ENCODE measurements around the gene SLC35D1.

The SLC35D1 gene

GRCh38 chr1:66998972-66999371 is 55.0 kb downstream of the SLC35D1 start:
- Histone ChIP-seq H3K27me3 (ENCODE audit: insufficient read depth, low read length) (no peaks in the 10 kb centered on the region), H4K8ac (ENCODE audit: low read depth, low read length) (no peak overlapping the region), H3K23ac (ENCODE audit: low read length) (no peak overlapping the region), H3K36me3 (ENCODE audit: control insufficient read depth in 1 of 2, insufficient read depth in 2 of 2, low read length in 2 of 2) (peaks cover 3% of the 10 kb centered on the region in 2 experiments), H3K14ac (ENCODE audit: low read length) (no peak overlapping the region), H3K9me3 (ENCODE audit: insufficient read depth, low read depth, low read length) (no peaks in the 10 kb centered on the region), H3K4me3 (ENCODE audit: low read depth, low read length) (no peak overlapping the region), H3K4me1 (ENCODE audit: control insufficient read depth in 1 of 2, insufficient read depth in 2 of 2, low read length in 2 of 2) (peaks cover 0 to 1% of the 10 kb centered on the region in 2 experiments), H2BK120ac (ENCODE audit: insufficient read depth, low read length, poor library complexity) (no peak overlapping the region), H2AFZ (ENCODE audit: insufficient read depth, low read length, poor library complexity) (no peak overlapping the region), H2AK5ac (ENCODE audit: low read length) (no peak overlapping the region), H2BK12ac (ENCODE audit: low read length) (no peak overlapping the region), H3K18ac (ENCODE audit: low read length) (no peak overlapping the region), H3K27ac (ENCODE audit: low read depth, low read length) (no peak overlapping the region), H3K79me1 (ENCODE audit: low read length) (no peaks in the 10 kb centered on the region), H3K9ac (ENCODE audit: low read length) (no peak overlapping the region), H3K4me2 (ENCODE audit: low read length) (no peak overlapping the region), H4K12ac (ENCODE audit: low read depth, low read length) (no peak overlapping the region), H2BK5ac (ENCODE audit: low read depth, low read length, poor library complexity) (no peak overlapping the region), H3K79me2 (ENCODE audit: control insufficient read depth, insufficient read depth, low read length, poor library complexity) (no peaks in the 10 kb centered on the region), H4K91ac (ENCODE audit: low read depth, low read length) (no peak overlapping the region), H3K4ac (ENCODE audit: low read depth, low read length) (no peak overlapping the region)
- DNase-seq: no peak

- WGBS (ENCODE audit: extremely low coverage, insufficient coverage, insufficient read length): no CpG with 5 or more reads among the region's 7 CpGs
- H3K18ac ChIP-seq (ENCODE audit: low read length): no peak overlapping the region
These were observed 57.8 kb downstream of the SLC35D1 start for GRCh38 chr1:66996018-66996682.

GRCh38 chr1:66993076-66993475 is 60.9 kb downstream of the SLC35D1 start:
- Histone ChIP-seq H2AK5ac (ENCODE audit: low read length) (no peak overlapping the region), H3K27ac (ENCODE audit: low read depth, low read length) (no peak overlapping the region), H3K4me2 (ENCODE audit: low read length) (no peak overlapping the region), H4K12ac (ENCODE audit: low read depth, low read length) (no peak overlapping the region), H3K79me2 (ENCODE audit: control insufficient read depth, insufficient read depth, low read length, poor library complexity) (no peaks in the 10 kb centered on the region), H4K91ac (ENCODE audit: low read depth, low read length) (no peak overlapping the region), H2BK12ac (ENCODE audit: low read length) (no peak overlapping the region), H2AFZ (ENCODE audit: insufficient read depth, low read length, poor library complexity) (no peak overlapping the region), H2BK120ac (ENCODE audit: insufficient read depth, low read length, poor library complexity) (no peak overlapping the region), H3K23ac (ENCODE audit: low read length) (no peak overlapping the region), H3K18ac (ENCODE audit: low read length) (no peak overlapping the region), H3K4ac (ENCODE audit: low read depth, low read length) (no peak overlapping the region), H3K79me1 (ENCODE audit: low read length) (no peaks in the 10 kb centered on the region), H3K14ac (ENCODE audit: low read length) (no peak overlapping the region), H3K4me3 (ENCODE audit: low read depth, low read length) (no peak overlapping the region), H3K9me3 (ENCODE audit: insufficient read depth, low read depth, low read length) (no peaks in the 10 kb centered on the region), H3K9ac (ENCODE audit: low read length) (no peak overlapping the region), H3K4me1 (ENCODE audit: control insufficient read depth in 1 of 2, insufficient read depth in 2 of 2, low read length in 2 of 2) (peaks cover 4 to 6% of the 10 kb centered on the region in 2 experiments), H2BK5ac (ENCODE audit: low read depth, low read length, poor library complexity) (no peak overlapping the region), H3K27me3 (ENCODE audit: insufficient read depth, low read length) (no peaks in the 10 kb centered on the region), H4K8ac (ENCODE audit: low read depth, low read length) (no peak overlapping the region), H3K36me3 (ENCODE audit: control insufficient read depth in 1 of 2, insufficient read depth in 2 of 2, low read length in 2 of 2) (peaks cover 9 to 10% of the 10 kb centered on the region in 2 experiments)
- no CpG with 5 or more reads among the region's 3 CpGs for WGBS (ENCODE audit: extremely low coverage, insufficient coverage, insufficient read length)
- peak; percentile 72 to 96 for DNase-seq

More at GRCh38 chr1:66996018-66996682, 57.8 kb downstream of the SLC35D1 start:
- no peaks in the 10 kb centered on the region for H3K79me1 ChIP-seq (ENCODE audit: low read length)
- no peak overlapping the region for H3K4me3 ChIP-seq (ENCODE audit: low read depth, low read length)
- no peak overlapping the region for H4K8ac ChIP-seq (ENCODE audit: low read depth, low read length)
- no peak overlapping the region for H3K23ac ChIP-seq (ENCODE audit: low read length)
- no peak overlapping the region for H3K4me2 ChIP-seq (ENCODE audit: low read length)
- H3K9ac ChIP-seq (ENCODE audit: low read length): no peak overlapping the region
- no peak overlapping the region for H4K91ac ChIP-seq (ENCODE audit: low read depth, low read length)
- no peak overlapping the region for H3K14ac ChIP-seq (ENCODE audit: low read length)
- H2AFZ ChIP-seq (ENCODE audit: insufficient read depth, low read length, poor library complexity): no peak overlapping the region
- DNase-seq: peak; percentile 56 to 80
- no peak overlapping the region for H2BK5ac ChIP-seq (ENCODE audit: low read depth, low read length, poor library complexity)
- no peaks in the 10 kb centered on the region for H3K9me3 ChIP-seq (ENCODE audit: insufficient read depth, low read depth, low read length)
- H3K27me3 ChIP-seq (ENCODE audit: insufficient read depth, low read length): no peaks in the 10 kb centered on the region
- H2BK12ac ChIP-seq (ENCODE audit: low read length): no peak overlapping the region
- no peak overlapping the region for H2BK120ac ChIP-seq (ENCODE audit: insufficient read depth, low read length, poor library complexity)
- H3K27ac ChIP-seq (ENCODE audit: low read depth, low read length): no peak overlapping the region
- no peaks in the 10 kb centered on the region for H3K79me2 ChIP-seq (ENCODE audit: control insufficient read depth, insufficient read depth, low read length, poor library complexity)
- no peak overlapping the region for H4K12ac ChIP-seq (ENCODE audit: low read depth, low read length)
- H2AK5ac ChIP-seq (ENCODE audit: low read length): no peak overlapping the region
- no peak overlapping the region for H3K4ac ChIP-seq (ENCODE audit: low read depth, low read length)
- H3K36me3 ChIP-seq (ENCODE audit: control insufficient read depth in 1 of 2, insufficient read depth in 2 of 2, low read length in 2 of 2): peaks cover 3 to 6% of the 10 kb centered on the region in 2 experiments
- H3K4me1 ChIP-seq (ENCODE audit: control insufficient read depth in 1 of 2, insufficient read depth in 2 of 2, low read length in 2 of 2): peaks cover 4 to 6% of the 10 kb centered on the region in 2 experiments

- no peak overlapping the region for H3K4me2 ChIP-seq (ENCODE audit: low read length)
- H3K79me1 ChIP-seq (ENCODE audit: low read length): no peaks in the 10 kb centered on the region
- no peaks in the 10 kb centered on the region for H3K9me3 ChIP-seq (ENCODE audit: insufficient read depth, low read depth, low read length)
- no peak overlapping the region for H3K4me3 ChIP-seq (ENCODE audit: low read depth, low read length)
- no peaks in the 10 kb centered on the region for H3K4me1 ChIP-seq (ENCODE audit: control insufficient read depth in 1 of 2, insufficient read depth in 2 of 2, low read length in 2 of 2)
- DNase-seq: no peak
- no peak overlapping the region for H2AK5ac ChIP-seq (ENCODE audit: low read length)
- no peak overlapping the region for H3K27ac ChIP-seq (ENCODE audit: low read depth, low read length)
- no peak overlapping the region for H3K23ac ChIP-seq (ENCODE audit: low read length)
- no peaks in the 10 kb centered on the region for H3K79me2 ChIP-seq (ENCODE audit: control insufficient read depth, insufficient read depth, low read length, poor library complexity)
- no peak overlapping the region for H4K91ac ChIP-seq (ENCODE audit: low read depth, low read length)
- no peak overlapping the region for H3K4ac ChIP-seq (ENCODE audit: low read depth, low read length)
- no peak overlapping the region for H3K9ac ChIP-seq (ENCODE audit: low read length)
- no peaks in the 10 kb centered on the region for H3K27me3 ChIP-seq (ENCODE audit: insufficient read depth, low read length)
- no peak overlapping the region for H3K14ac ChIP-seq (ENCODE audit: low read length)
- H2BK12ac ChIP-seq (ENCODE audit: low read length): no peak overlapping the region
- WGBS (ENCODE audit: extremely low coverage, insufficient coverage, insufficient read length): no CpG with 5 or more reads among the region's 1 CpG
- no peak overlapping the region for H4K12ac ChIP-seq (ENCODE audit: low read depth, low read length)
- no peak overlapping the region for H2BK120ac ChIP-seq (ENCODE audit: insufficient read depth, low read length, poor library complexity)
- peaks cover 8 to 9% of the 10 kb centered on the region in 2 experiments for H3K36me3 ChIP-seq (ENCODE audit: control insufficient read depth in 1 of 2, insufficient read depth in 2 of 2, low read length in 2 of 2)
- H3K18ac ChIP-seq (ENCODE audit: low read length): no peak overlapping the region
- H2AFZ ChIP-seq (ENCODE audit: insufficient read depth, low read length, poor library complexity): no peak overlapping the region
- H2BK5ac ChIP-seq (ENCODE audit: low read depth, low read length, poor library complexity): no peak overlapping the region
- H4K8ac ChIP-seq (ENCODE audit: low read depth, low read length): no peak overlapping the region
These were observed 68.1 kb downstream of the SLC35D1 start for GRCh38 chr1:66985835-66986234.
